GM21576 (cell line): ENCODE data around the gene RIN3.
"Not testable (repeated sequence)": the region's sequence is repeated elsewhere in the genome, so short reads cannot be mapped to it uniquely, and the experiment has no call there.

ENCODE experiments used
- ATAC-seq: cut with Tn5 transposase; IDR thresholded peaks from one replicate; pipeline ENCODE4 v1.9.1; 2021; ENCODE audit warnings: mild to moderate bottlenecking, moderate library complexity; ENCODE audit not compliant: unreplicated experiment

RIN3 gene

DNA sequence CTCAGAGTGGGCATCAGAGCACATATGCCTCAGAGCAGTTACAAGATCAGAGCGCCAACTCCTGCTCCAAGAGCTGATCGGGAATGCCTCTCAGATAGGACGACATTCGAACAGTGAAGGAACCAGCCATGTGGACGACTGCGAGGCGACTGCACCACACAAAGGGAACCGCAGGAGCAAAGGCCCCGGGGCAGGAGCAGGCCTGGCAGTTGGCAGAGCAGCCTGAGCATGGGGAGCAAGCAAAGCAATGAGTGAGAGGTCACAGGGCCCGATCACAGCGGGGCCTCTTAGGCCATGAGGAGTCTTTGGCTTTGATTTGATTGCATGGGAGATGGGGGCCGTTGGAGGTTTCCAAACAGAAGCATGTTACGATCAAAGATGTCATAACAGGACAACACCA is 144.6 kb downstream of the RIN3 start:
- no peak for ATAC-seq

GRCh38 chr14:92658684-92659083 is 145.1 kb downstream of the RIN3 start:
- no peak for ATAC-seq

DNA sequence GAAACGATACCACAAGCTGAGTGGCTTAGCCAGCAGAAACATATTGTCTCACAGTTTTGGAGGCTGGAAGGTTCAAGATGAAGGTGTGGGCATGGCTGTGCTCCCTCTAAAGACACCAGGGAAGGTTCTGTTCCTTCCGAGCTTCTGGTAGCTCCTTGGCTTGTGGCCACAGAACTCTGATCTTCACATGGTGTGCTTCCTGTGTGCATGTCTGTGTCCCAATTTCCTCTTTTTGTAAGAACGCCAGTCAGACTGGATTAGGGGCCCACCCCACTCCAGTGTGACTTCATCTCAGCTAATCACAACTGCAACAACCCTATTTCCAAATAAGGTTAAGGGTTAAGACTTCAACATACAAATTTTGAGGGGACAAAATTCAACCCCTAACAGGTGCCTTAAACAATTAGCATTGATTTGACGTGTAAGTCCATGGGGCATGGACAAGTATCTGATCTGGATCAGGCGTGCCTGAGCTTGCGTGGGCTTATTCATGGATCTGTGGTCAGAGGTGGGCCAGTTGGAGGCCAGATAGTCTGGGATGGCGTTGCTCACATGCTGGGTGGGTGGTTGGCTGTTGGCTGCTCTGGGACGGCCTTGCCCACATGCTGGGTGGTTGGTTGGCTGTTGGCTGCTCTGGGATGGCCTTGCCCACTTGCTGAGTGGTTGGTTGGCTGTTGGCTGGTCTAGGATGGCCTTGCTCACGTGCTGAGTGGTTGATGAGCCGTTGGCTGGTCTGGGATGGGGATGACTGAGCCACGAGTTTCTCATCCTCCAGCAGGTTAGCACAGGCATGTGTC is 146.4 kb downstream of the RIN3 start:
- ATAC-seq, result no peak

DNA sequence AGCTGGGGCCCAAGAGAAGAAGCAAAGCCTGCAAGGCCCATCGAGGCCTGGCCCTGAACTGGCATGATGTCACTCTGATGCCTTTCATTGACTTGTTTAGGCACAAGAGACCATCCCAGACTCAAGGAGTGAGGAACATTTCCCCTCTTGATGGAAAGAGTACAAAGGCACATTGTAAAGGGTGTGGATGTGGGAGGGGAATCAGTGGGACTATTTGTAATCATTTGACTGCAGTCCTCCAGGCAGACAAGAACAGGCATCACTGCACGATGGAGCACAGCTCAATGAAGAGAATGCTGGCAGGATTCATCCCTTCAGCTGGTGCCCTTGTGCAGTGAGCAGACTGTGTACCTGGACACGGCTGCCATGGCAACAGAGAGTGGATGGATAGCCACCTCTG is 147.0 kb downstream of the RIN3 start:
- no peak for ATAC-seq

DNA sequence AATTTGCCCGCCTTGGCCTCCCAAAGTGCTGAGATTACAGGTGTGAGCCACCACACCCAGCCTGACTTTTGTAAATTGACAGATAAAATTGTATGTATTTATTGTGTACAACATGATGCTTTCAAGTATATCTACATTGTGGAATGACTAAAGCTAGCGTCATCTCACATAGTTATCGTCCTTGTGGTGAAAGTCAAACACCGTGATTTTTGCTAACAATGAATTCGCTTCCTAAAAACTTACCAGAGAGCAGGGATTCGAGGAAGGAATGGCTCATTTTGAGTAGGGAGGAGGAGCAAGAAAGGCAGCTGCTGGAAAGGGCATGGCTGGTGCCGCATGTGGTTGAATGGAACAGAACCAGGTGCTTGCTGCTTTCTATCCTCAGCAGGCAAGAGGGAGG is 149.5 kb downstream of the RIN3 start:
- ATAC-seq, result no peak

GRCh38 chr14:92665661-92666110 is 152.1 kb downstream of the RIN3 start:
- no peak for ATAC-seq

- no peak for ATAC-seq
Observed at GRCh38 chr14:92666251-92666650, 152.7 kb downstream of the RIN3 start.

DNA sequence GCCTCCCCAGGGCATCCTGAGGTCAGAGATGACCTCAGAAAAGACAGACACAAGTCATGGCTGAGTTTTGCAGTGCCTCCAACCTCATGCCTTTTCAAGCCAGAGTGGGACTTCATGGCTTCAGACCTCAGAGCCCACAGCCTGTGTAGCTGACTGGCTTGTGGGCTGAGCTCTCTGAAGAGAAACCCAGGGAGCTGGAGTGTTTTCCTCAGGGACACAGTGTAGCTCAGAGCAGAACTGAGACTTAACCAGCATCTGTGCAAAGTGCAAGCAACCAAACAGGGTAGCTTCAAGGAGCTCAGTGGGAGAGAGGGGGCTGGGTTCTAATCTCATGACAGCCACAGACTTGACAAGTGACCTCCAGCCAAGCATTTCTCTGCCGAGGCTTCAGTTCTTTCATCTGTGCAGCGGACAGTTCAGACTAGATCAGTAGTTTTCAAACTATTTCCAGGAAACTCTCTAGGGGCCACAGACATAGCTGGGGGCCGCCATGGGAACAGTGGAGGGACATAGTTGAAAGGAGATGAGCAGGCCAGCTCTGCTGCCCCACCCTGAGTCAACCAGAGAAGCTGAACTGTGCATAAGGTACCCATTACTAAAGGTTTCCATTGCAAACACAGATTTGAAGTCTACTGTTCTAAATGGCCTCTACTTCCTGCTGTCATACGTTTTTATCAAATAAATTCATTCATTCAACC is 154.8 kb downstream of the RIN3 start:
- ATAC-seq, result peak; percentile 47

- no peak for ATAC-seq
Observed at GRCh38 chr14:92670160-92670559, 156.6 kb downstream of the RIN3 start.

- no peak for ATAC-seq
Observed at GRCh38 chr14:92670643-92671366, 157.2 kb downstream of the RIN3 start.

DNA sequence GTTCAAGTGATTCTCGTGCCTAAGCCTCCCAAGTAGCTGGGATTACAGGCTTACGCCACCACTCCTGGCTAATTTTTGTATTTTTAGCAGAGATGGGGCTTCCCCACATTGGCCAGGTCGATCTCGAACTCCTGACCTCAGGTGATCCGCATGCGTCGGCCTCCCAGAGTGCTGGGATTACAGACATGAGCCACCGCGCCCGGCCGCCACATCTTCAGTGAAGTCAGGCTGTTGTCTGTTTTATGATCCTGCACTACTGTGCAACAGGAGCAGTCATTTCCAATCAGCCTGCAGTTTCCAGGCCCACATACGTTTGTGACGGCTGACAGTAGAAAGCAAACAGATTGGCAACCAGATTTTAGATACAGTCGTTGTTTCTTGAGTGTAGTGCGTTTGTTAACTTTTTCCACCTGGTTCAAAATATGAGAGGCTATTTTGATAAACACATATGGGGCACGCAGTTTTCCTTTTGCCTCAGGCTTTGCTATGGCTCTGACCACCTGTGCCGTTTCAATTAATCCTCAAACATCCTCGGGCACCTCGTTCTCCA is 160.1 kb downstream of the RIN3 start:
- no peak for ATAC-seq

GRCh38 chr14:92675421-92675820 is 161.8 kb downstream of the RIN3 start:
- ATAC-seq, result no peak

DNA sequence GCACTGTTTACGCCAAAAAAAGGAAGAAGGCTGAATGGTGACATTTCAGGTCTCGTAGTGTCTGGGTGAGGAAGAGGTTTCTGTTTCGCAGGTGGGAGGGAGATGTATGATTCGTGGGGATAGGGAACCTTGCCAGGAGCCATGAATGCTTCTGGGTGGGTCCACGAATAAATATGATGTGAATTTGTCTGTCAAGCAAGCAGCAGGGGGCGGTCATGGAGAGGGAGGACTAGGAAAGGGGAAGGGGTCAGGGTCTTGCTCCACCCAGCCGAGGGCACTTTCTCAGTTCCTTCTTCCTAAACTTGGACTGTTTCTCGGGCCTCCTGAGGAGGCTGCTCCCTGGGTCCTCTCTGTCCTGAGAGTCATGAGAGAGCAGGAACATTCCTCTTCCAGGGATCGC is 162.4 kb downstream of the RIN3 start:
- ATAC-seq, result no peak

DNA sequence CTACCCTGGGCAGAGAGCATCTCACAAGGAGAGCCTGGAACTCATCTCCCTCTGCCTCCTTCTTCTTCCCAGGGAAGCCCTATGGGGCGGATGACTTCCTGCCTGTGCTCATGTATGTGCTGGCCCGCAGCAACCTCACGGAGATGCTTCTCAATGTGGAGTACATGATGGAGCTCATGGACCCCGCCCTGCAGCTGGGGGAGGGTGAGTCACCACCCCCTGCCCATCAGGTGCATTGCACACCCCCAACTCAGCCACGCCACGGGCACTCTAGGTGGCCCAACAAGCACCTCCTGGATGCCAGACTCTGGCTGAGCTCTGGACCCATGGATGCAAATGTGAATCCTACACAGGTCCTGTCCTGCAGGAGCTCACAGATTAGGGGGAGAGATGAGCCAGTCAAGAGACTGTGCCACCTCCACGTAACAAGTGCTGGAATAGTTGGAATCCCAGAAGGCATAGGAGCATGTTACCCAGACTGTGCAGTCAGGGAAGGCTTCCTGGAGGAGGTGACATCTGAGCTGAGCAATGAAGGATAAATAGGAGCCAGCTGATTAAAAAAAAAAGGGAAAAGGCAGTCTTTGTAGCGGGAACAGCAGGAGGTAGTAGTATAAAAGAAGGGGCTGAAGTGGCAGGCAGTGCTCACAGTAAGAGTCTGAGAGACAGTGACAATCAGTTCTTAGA is 163.0 kb downstream of the RIN3 start:
- ATAC-seq, result no peak

DNA sequence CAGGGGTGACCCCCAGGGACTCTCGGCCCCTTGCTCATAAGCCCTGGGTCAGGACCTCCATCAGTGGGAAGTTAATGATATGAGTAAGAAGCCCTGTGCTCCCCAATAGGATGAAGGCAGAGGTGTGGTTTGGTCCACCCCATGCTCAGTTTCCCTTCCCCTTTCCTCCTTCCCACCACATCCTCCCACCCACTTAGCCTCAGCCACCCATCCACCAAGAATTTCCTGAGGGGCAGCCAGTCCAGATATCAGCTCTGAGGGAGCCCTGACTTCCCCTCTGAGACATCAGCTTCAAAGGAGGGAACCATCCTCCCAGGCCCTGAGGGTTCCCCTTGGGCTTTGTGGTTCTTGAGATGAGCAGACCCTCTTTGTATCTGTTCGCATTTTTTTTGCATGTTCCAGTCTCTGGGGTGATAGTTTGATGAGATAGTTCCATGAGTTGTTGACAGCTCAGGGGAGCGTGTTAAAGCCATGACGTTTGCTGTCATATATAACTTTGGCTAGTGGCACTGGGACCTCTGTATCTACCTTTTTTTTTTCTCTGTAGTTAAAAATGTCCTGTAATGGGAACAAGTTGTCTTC is 163.6 kb downstream of the RIN3 start:
- peak; percentile 70 for ATAC-seq

DNA sequence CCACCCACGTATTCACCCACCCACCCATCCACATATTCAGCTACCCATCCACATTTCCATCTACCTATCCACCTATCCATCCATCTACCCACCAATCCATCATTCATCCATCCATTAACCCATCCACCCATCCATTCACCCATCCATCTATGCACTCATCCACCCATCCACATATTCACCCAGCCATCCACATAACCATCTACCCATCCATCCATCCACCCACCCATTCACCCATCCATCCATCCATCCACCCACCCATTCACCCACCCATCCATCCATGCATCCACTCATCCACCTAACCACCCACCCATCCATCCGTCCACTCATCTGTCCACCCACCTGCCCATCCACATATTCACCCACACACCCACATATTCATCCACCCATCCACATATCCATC is 164.4 kb downstream of the RIN3 start:
- ATAC-seq, result no peak

- no peak for ATAC-seq
Observed at GRCh38 chr14:92678766-92679165, 165.2 kb downstream of the RIN3 start.

DNA sequence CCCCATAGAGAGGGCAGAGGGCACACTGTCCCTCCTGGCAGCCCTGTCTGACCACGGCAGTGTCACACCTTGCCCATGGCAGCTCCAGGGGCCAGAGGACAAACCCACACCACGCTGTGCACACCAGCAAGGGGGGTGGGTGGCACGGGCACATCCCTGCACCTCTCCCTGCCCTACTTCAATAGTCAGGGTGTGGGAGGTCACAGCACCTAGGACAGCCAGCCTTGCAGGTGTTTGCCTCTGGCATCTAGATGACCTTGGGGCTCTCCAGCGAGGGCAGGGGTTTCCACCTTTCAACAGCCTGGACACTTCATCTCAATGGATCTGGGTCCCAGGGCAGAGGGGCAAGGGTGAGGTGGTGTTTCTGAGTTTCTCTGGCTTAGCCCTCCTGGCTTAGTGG is 165.7 kb downstream of the RIN3 start:
- ATAC-seq, result no peak

DNA sequence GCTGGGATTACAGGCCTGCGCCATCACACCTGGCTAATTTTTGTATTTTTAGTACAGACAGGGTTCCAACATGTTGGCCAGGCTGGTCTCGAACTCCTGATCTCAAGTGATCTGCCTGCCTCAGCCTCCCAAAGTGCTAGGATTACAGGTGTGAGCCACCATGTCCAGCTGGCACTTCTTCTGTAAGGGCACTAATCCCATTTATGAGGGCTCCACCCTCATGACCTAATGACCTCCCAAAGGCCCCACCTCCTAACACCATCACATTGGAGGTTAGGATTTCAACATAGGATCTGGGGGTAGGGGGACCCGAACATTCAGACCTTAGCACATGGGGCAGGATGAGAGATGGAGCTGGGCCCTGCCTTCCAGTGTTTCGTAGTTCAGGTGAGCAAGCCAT is 166.7 kb downstream of the RIN3 start:
- ATAC-seq, result not testable (repeated sequence)
